GM21390 (cell line): Measurements from ENCODE around the gene ZMYND8.
"Not testable (repeated sequence)": the region's sequence is repeated elsewhere in the genome, so short reads cannot be mapped to it uniquely, and the experiment has no call there.

Experiments
- ATAC-seq: cut with Tn5 transposase; IDR thresholded peaks from one replicate; pipeline ENCODE4 v1.9.1; 2021; ENCODE audit not compliant: unreplicated experiment

ZMYND8 gene

GRCh38 chr20:47373206-47373733 is 16.8 kb upstream of the ZMYND8 start:
- no peak for ATAC-seq

GRCh38 chr20:47370850-47371782 is 14.6 kb upstream of the ZMYND8 start:
- no peak for ATAC-seq

GRCh38 chr20:47370214-47370613 is 13.7 kb upstream of the ZMYND8 start:
- no peak for ATAC-seq

GRCh38 chr20:47368301-47368700 is 11.8 kb upstream of the ZMYND8 start:
- no peak for ATAC-seq

GRCh38 chr20:47366301-47366700 is 9.8 kb upstream of the ZMYND8 start:
- ATAC-seq: not testable (repeated sequence)

- no peak for ATAC-seq
Observed at GRCh38 chr20:47365023-47365764, 8.7 kb upstream of the ZMYND8 start.

- no peak for ATAC-seq
Observed at GRCh38 chr20:47362361-47363219, 6.1 kb upstream of the ZMYND8 start.

- ATAC-seq: no peak
Observed at GRCh38 chr20:47361057-47361915, 4.8 kb upstream of the ZMYND8 start.

GRCh38 chr20:47360297-47361056 is 4.0 kb upstream of the ZMYND8 start:
- ATAC-seq: no peak

GRCh38 chr20:47359530-47360296 is 3.2 kb upstream of the ZMYND8 start:
- no peak for ATAC-seq

GRCh38 chr20:47358672-47359529 is 2.4 kb upstream of the ZMYND8 start:
- no peak for ATAC-seq

GRCh38 chr20:47358039-47358671 is 1.7 kb upstream of the ZMYND8 start:
- ATAC-seq: no peak

GRCh38 chr20:47357296-47358038 is 968 bp upstream of the ZMYND8 start:
- ATAC-seq: peak; percentile 46

GRCh38 chr20:47356220-47356525 is 326 bp downstream of the ZMYND8 start:
- no peak for ATAC-seq

- ATAC-seq: no peak
Observed at GRCh38 chr20:47355489-47356219, 845 bp downstream of the ZMYND8 start.
